GM12801 (cell line): ENCODE results near the gene BCAS4.

ENCODE experiments used
- CTCF ChIP-seq: IDR thresholded peaks from one replicate; pipeline ENCODE4 v1.5.1; 2011; ENCODE audit warnings: control low read depth; ENCODE audit not compliant: insufficient read length; ENCODE audit errors: extremely low read depth

The BCAS4 gene

GRCh38 chr20:50848846-50849673, 54.2 kb downstream of the BCAS4 start:
- TF ChIP-seq CTCF: no peak

- TF ChIP-seq CTCF: no peak
Measured at GRCh38 chr20:50850721-50851286, 55.9 kb downstream of the BCAS4 start.

GRCh38 chr20:50852085-50852484, 57.2 kb downstream of the BCAS4 start:
- TF ChIP-seq CTCF: no peak

- no peak for TF ChIP-seq CTCF
Measured at GRCh38 chr20:50854506-50855249, 59.8 kb downstream of the BCAS4 start.

GRCh38 chr20:50855498-50856474, 60.9 kb downstream of the BCAS4 start:
- TF ChIP-seq CTCF: no peak

- no peak for TF ChIP-seq CTCF
Measured at GRCh38 chr20:50856475-50857041, 61.7 kb downstream of the BCAS4 start.

GRCh38 chr20:50857348-50857747, 62.5 kb downstream of the BCAS4 start:
- no peak for TF ChIP-seq CTCF
